Natural killer cell (primary cell): ENCODE data around the gene KRTAP20-2. TPM values are rescaled to one million over a fixed set of nuclear protein-coding genes. Genes with fewer than 3 reads are reported as not detected.

Experiments used
- ATAC-seq, 3 donors: fragments of 150-1000 bp in 2 of 3; fragments of 200-7000 bp in 1 of 3; cut with Tn5 transposase; 1 replicate in 1 of 3; 2 replicates in 2 of 3; pipeline ENCODE4 v1.10.0; 2021; ENCODE audit warnings: mild to moderate bottlenecking in 2 of 3, moderate library complexity in 2 of 3
- DNase-seq, 2 donors: peaks; one replicate each; pipeline versions ENCODE4 v3.0.0 to v3.0.0-alpha.2; 2013 to 2021; ENCODE audit warnings: mixed read lengths in 1 of 2
- H3K27ac ChIP-seq: one replicate; pipeline ENCODE4 v1.5.1; 2013; ENCODE audit warnings: mild to moderate bottlenecking, low read length
- H3K27me3 ChIP-seq: one replicate; pipeline ENCODE4 v1.6.1; 2013; ENCODE audit warnings: low read length; ENCODE audit not compliant: control insufficient read depth, insufficient read depth
- H3K36me3 ChIP-seq: one replicate; pipeline ENCODE4 v1.6.1; 2013; ENCODE audit warnings: low read length; ENCODE audit not compliant: control insufficient read depth, insufficient read depth
- H3K4me1 ChIP-seq: one replicate; pipeline ENCODE4 v1.6.1; 2013; ENCODE audit warnings: low read length; ENCODE audit not compliant: control insufficient read depth, insufficient read depth
- H3K4me3 ChIP-seq: one replicate; pipeline ENCODE4 v1.5.1; 2013; ENCODE audit warnings: low read length
- H3K9me3 ChIP-seq: one replicate; pipeline ENCODE4 v1.6.1; 2013; ENCODE audit warnings: low read length; ENCODE audit not compliant: control insufficient read depth, insufficient read depth
- H3K27ac Mint-ChIP-seq, 2 donors: one replicate each; pipeline ENCODE4 v1.8.0; 2022; ENCODE audit warnings: mild to moderate bottlenecking in 2 of 2, mixed read lengths in 2 of 2, moderate library complexity in 1 of 2
- H3K27me3 Mint-ChIP-seq, 2 donors: one replicate each; pipeline ENCODE4 v1.8.0; 2022; ENCODE audit warnings: low read depth in 2 of 2, mixed read lengths in 2 of 2
- H3K36me3 Mint-ChIP-seq: one replicate; pipeline ENCODE4 v1.8.0; 2022; ENCODE audit warnings: mixed read lengths
- H3K4me1 Mint-ChIP-seq, 2 donors: one replicate each; pipeline ENCODE4 v1.8.0; 2022; ENCODE audit warnings: mixed read lengths in 2 of 2
- H3K4me3 Mint-ChIP-seq: one replicate; pipeline ENCODE4 v1.8.0; 2022; ENCODE audit warnings: mild to moderate bottlenecking, moderate library complexity, mixed read lengths
- H3K9me3 Mint-ChIP-seq, 2 donors: one replicate each; pipeline ENCODE4 v1.8.0; 2022; ENCODE audit warnings: mixed read lengths in 2 of 2
- WGBS: methylation state at CpG from one replicate; pipeline ENCODE4 v1.1.7; 2013; ENCODE audit warnings: missing lambda C conversion rate; ENCODE audit not compliant: insufficient coverage; 5-methylcytosine and 5-hydroxymethylcytosine counted together
- intact Hi-C: fragments of 100-400 bp; cut with micrococcal nuclease; formaldehyde crosslinking; loops from one replicate; pipeline ENCODE4 v1.14.2; 2022
- total RNA-seq, 4 donors: library from RNA; stranded (reverse); fragments of 120-200 nt in 1 of 4; gene quantifications; one replicate each; pipeline versions ENCODE4 v1.2.3 to v1.2.4, GENCODE V29; 2013 to 2022
- TF ChIP-seq, protein P1 (sequence below): fragments of 200-600 bp; IDR thresholded peaks from one replicate; pipeline ENCODE4 v1.8.0; 2022; ENCODE audit warnings: antibody characterized with exemption

The KRTAP20-2 gene
- total RNA-seq, 3 donors from 2014 or later (not counting 1 experiment from before 2014, with no cell fraction given): not detected

DNA sequence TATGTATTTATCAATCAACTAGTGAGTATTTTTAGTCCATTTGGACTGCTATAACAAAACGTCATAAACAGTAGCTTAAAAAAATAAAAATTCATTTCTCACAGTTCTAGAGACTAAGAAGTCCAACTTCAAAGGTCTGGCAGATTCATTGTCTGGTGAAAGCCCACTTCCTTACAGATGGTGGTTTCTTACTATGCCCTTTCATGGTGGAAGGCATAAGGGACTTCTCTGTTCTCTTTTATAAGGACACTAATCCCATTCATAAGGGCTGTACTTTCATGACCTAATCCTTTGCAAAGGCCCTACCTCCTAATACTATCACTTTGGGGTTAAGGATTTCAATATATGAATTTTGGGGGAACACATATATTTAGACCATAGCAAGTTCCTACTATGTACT, 45.6 kb downstream of the KRTAP20-2 start:
- ATAC-seq (no peak), DNase-seq (no peak)
- no CpG with 5 or more reads among the region's 1 CpG for WGBS
- H3K4me1 ChIP-seq: no peaks in the 10 kb centered on the region
- H3K27ac ChIP-seq: no peak overlapping the region
- no peaks in the 10 kb centered on the region for H3K27me3 ChIP-seq
- TF ChIP-seq, protein P1, sequence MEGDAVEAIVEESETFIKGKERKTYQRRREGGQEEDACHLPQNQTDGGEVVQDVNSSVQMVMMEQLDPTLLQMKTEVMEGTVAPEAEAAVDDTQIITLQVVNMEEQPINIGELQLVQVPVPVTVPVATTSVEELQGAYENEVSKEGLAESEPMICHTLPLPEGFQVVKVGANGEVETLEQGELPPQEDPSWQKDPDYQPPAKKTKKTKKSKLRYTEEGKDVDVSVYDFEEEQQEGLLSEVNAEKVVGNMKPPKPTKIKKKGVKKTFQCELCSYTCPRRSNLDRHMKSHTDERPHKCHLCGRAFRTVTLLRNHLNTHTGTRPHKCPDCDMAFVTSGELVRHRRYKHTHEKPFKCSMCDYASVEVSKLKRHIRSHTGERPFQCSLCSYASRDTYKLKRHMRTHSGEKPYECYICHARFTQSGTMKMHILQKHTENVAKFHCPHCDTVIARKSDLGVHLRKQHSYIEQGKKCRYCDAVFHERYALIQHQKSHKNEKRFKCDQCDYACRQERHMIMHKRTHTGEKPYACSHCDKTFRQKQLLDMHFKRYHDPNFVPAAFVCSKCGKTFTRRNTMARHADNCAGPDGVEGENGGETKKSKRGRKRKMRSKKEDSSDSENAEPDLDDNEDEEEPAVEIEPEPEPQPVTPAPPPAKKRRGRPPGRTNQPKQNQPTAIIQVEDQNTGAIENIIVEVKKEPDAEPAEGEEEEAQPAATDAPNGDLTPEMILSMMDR: no peak
- Mint-ChIP-seq H3K4me1 (no peaks in the 10 kb centered on the region), H3K9me3 (peaks cover 20 to 24% of the 10 kb centered on the region in 2 donors), H3K36me3 (no peaks in the 10 kb centered on the region), H3K27ac (no peak overlapping the region), H3K27me3 (no peaks in the 10 kb centered on the region), H3K4me3 (no peak overlapping the region)
- no peaks in the 10 kb centered on the region for H3K36me3 ChIP-seq
- H3K9me3 ChIP-seq: no peaks in the 10 kb centered on the region
- H3K4me3 ChIP-seq: no peak overlapping the region
- intact Hi-C loops: no loop called here

DNA sequence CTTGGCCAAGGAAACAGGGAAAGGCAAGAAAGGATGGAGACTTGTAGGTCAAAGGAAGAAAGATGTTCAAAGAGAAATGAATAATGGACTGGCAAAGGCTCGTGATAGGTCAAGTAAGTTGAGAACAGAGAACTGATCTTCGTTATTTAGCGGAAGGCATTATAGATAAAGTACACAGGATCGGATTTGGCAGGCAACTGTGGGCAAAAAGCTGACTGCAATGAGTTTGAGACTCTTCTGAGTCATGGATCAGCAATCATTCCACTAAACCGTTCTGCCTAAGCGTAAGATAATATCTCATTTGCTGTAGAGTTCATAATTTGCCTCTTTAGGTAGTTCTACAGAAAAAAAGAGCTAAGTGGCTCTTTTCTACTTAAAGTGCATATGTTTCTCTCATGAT, 49.5 kb downstream of the KRTAP20-2 start:
- no peaks in the 10 kb centered on the region for H3K36me3 ChIP-seq
- TF ChIP-seq, protein P1: no peak

More for the DNA sequence above, 49.5 kb downstream of the KRTAP20-2 start:
- H3K4me1 ChIP-seq: no peaks in the 10 kb centered on the region
- intact Hi-C loops: no loop called here
- H3K27ac ChIP-seq: no peak overlapping the region
- no peaks in the 10 kb centered on the region for H3K27me3 ChIP-seq
- no peaks in the 10 kb centered on the region for H3K4me1 Mint-ChIP-seq
- H3K27ac Mint-ChIP-seq: no peak overlapping the region
- H3K36me3 Mint-ChIP-seq: no peaks in the 10 kb centered on the region
- H3K9me3 ChIP-seq: no peaks in the 10 kb centered on the region
- H3K9me3 Mint-ChIP-seq: peaks cover 15 to 16% of the 10 kb centered on the region in 2 donors
- no peak overlapping the region for H3K4me3 Mint-ChIP-seq
- no peaks in the 10 kb centered on the region for H3K27me3 Mint-ChIP-seq
- no peak overlapping the region for H3K4me3 ChIP-seq
- no peak for DNase-seq
- 82% methylated on average over 6 of the region's 6 CpGs for WGBS
- no peak for ATAC-seq

Other genes with a start within 250 kb of the KRTAP20-2 start
- gene KRTAP13-1, start 239.2 kb upstream of the KRTAP20-2 start, total RNA-seq: not detected
- not detected for gene KRTAP13-3, start 209.3 kb upstream of the KRTAP20-2 start, total RNA-seq
- gene KRTAP13-4, start 205.0 kb upstream of the KRTAP20-2 start, total RNA-seq: not detected
- gene KRTAP15-1, start 194.9 kb upstream of the KRTAP20-2 start, total RNA-seq: not detected
- gene KRTAP19-1, start 154.8 kb upstream of the KRTAP20-2 start, total RNA-seq: not detected
- not detected for gene KRTAP19-2, start 147.8 kb upstream of the KRTAP20-2 start, total RNA-seq
- gene KRTAP19-3, start 143.2 kb upstream of the KRTAP20-2 start, total RNA-seq: not detected
- gene KRTAP19-4, start 138.0 kb upstream of the KRTAP20-2 start, total RNA-seq: not detected
- gene KRTAP19-5, start 133.1 kb upstream of the KRTAP20-2 start, total RNA-seq: not detected
- gene KRTAP19-6, start 93.3 kb upstream of the KRTAP20-2 start, total RNA-seq: not detected
- gene KRTAP19-7, start 73.9 kb upstream of the KRTAP20-2 start, total RNA-seq: not detected
- not detected for gene KRTAP22-2, start 44.8 kb upstream of the KRTAP20-2 start, total RNA-seq
- not detected for gene KRTAP6-3, start 42.8 kb upstream of the KRTAP20-2 start, total RNA-seq
- gene KRTAP6-2, start 36.3 kb upstream of the KRTAP20-2 start, total RNA-seq: not detected
- gene KRTAP22-1, start 34.1 kb upstream of the KRTAP20-2 start, total RNA-seq: not detected
- not detected for gene KRTAP6-1, start 21.3 kb upstream of the KRTAP20-2 start, total RNA-seq
- gene KRTAP20-1, start 18.8 kb upstream of the KRTAP20-2 start, total RNA-seq: not detected
- gene KRTAP20-4, start 14.6 kb upstream of the KRTAP20-2 start, total RNA-seq: not detected
- not detected for gene KRTAP20-3, start 7.7 kb downstream of the KRTAP20-2 start, total RNA-seq
- not detected for gene KRTAP21-3, start 83.6 kb downstream of the KRTAP20-2 start, total RNA-seq
- not detected for gene KRTAP21-2, start 112.1 kb downstream of the KRTAP20-2 start, total RNA-seq
- not detected for gene KRTAP21-1, start 120.2 kb downstream of the KRTAP20-2 start, total RNA-seq
- gene KRTAP8-1, start 178.1 kb downstream of the KRTAP20-2 start, total RNA-seq: not detected
- not detected for gene KRTAP7-1, start 194.6 kb downstream of the KRTAP20-2 start, total RNA-seq
- gene KRTAP11-1, start 246.4 kb downstream of the KRTAP20-2 start, total RNA-seq: not detected